ENCODE results near the gene PSMD8.

Gene PSMD8

DNA sequence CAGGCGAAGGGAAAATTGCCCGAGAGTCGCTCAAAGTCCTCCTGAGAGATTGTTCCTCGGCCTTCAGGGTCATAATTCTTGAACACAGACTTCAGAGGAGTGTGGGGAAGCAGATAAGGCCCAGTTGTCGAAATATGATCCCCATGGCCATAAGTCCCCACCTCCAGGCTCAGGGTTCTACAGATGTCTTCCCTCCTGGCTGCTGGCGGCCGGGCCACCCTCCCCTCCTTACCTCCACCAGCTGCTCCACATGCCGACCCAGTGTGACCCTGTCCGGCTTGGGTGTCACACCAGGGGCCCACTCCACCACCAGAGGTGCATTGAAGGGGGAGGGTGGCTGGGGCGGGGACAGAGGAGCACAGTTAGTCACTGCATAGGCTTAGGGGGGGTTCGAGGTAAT, 38.6 kb downstream of the PSMD8 start:
- DNase-seq: no peak

DNA sequence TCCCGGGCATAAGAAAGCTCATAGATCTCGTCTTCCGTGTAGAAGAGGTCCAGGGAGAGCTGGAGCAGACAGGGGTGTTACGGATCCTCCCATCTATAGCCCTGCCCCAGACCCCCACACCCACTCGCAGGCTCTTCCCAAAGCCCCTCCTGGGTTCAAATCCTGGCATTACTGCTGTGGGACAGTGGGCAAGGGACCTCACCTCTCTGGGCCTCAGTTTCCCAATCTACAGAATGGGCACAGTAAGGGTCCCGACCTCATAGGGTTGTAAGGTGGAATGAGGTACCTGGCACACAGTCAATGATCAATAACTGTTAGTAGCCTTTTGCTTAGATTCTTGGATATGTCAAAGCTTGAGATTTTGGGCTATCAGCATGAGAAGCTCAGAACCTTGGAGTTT, 39.0 kb downstream of the PSMD8 start:
- DNase-seq: no peak

DNA sequence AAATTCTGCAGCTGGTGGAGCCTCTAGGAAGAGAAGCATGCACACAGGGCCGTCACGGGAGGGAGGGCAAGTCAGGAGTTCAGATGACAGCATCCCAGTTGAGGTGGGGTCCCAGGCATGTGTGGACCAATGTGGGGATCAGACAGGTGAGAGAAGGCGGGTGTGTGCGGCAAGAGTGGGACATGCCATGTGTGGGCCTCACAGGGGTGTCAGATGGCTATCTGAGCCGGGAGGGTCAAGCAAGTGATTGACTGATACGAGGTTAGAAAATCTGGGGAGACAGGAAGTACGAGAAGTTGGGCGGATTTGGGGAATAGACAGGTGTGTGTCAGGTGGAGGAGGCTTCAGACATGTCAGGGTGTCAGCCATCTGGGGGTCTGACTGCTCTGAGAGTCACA, 42.8 kb downstream of the PSMD8 start:
- no peak for DNase-seq

DNA sequence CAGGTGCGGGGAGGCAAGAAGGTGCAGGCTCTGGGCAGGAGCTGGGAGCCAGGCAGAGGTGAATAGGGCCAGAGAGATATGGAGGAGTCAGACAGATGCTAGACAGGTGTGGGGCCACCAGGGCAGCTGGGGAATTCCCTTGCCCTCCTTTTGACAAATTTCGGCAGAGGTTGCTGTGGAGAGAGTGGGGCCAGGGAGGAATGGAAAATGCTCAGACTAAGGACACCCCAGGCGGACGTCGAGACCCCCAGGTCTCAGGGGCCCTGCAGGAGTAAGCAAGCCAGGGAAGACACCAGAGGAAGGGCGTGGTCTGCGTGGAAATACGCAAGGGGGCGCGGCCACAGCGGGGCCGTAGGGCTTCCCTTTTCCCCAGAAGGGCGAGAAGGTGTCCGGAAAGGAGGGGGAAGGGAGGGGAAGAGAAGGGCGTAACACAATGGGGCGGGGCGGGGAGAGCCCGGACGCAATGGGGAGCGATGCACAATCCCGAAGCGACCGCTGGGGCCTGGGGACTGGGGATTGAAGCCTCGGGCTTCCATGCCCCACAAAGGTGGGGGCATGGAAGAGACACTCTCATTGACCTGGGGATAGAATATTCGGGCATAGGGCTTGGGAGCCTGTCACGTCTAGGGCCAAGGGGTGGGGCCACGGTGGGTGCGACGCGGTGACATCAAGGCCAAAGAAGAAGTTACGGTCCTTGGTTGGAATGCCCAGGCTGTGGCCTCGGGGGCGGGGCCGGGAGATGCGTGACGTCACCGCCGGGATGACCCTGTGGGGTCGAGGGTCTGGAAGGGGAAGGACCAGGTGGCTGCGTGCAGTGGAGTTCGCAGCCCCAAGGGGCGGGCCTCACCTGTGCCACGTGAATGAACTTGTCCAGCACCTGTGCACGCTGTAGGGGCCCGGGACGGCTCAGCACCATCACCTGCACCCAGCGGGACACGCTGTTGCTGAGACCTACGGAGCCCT, 43.5 kb downstream of the PSMD8 start:
- peak; percentile 59 for DNase-seq

DNA sequence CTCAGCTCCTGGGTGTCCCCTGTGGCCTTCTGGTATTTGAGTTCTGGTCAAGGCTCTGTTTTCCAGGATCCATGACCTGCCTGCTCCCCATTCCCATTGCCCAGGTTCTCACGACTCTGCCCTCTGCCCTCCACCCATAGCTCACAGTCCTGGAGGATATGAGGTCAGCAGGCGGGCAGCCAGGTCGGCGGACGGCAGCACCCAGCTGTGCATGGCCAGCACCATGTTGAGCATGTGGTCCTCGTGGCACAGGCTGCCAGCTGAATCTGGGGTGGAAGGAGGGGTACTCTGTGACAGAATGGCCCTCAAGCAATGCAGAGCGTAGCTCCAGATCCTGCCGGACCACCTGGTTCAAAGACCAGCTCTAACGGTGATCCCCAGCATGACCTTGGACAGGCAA, 46.6 kb downstream of the PSMD8 start:
- DNase-seq: no peak

DNA sequence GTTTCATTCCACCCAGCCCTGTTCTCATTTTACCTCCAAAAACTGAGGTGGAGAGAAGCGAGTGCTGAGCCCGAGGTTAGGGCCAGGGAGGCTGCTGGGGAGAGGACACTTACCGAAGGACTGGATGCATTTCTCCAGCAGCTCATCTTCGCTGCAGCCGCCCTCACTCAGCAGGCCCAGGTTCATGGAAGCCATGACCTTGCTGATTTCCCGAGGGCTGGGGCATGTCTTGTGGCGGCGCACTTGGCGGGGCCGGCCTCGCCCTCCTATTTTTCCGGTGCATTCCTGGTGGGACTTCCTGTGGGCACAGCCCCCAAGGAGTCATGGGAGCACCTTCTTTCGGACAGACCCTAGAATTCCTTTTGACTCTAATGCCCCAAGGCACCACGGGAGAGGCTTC, 47.5 kb downstream of the PSMD8 start:
- no peak for DNase-seq

DNA sequence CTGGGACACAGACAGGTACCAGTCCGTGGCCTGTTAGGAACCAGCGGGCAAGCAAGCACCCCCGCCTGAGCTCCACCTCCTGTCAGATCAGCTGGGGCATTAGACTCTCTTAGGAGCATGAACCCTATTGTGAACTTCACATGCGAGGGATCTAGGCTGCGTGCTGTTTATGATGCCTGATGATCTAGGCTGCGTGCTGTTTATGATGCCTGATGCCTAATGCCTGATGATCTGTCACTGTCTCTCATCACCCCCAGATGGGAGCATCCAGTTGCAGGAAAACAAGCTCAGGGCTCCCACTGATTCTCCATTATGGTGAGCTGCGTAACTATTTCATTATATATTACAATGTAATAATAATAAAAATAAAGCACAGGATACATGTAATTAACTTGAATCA, 48.1 kb downstream of the PSMD8 start:
- no peak for DNase-seq

DNA sequence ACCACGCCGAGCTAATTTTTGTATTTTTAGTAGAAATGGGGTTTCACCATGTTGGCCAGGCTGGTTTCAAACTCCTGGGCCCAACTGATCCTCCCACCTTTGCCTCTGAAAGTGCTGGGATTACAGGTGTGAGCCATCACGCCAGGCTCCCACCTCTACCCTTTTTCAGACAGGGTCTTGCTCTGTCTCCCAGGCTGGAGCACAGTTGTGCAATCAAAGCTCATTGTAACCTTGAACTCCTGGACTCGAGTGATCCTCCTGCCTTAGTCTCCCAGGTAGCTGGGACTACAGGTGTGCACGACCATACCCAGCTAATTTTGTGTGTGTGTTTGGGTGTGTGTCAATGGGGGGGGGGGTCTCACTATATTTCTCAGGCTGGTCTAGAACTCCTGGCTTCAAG, 49.9 kb downstream of the PSMD8 start:
- DNase-seq: no peak

DNA sequence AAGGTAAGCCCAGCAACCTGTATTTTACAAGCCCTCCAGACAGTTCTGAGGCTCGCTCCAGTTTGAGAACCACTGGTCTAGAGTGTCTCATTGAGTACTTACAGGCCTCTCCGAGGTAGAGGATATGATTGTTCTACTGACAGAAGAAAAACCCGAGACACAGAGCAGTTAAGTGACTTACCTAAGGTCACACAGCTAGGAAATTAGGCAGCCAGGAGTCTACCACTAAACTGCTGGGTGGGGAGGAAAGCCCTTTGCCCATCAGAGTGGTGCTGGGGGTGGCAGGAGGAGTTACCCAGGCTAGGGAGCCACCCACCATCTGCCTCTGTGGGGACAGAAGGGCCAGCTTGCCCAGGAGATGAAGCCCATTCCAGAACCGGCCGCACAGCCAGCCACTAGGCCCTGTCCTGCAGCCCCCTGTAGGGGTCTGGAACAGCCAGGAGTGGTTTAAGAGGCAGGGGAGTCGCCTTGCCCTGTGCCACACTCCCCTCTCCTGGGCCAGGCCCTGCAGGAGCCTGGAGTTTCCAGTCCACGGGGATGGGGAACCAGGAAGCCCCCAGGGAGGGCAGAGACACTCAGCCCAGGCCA, 50.9 kb downstream of the PSMD8 start:
- no peak for DNase-seq

DNA sequence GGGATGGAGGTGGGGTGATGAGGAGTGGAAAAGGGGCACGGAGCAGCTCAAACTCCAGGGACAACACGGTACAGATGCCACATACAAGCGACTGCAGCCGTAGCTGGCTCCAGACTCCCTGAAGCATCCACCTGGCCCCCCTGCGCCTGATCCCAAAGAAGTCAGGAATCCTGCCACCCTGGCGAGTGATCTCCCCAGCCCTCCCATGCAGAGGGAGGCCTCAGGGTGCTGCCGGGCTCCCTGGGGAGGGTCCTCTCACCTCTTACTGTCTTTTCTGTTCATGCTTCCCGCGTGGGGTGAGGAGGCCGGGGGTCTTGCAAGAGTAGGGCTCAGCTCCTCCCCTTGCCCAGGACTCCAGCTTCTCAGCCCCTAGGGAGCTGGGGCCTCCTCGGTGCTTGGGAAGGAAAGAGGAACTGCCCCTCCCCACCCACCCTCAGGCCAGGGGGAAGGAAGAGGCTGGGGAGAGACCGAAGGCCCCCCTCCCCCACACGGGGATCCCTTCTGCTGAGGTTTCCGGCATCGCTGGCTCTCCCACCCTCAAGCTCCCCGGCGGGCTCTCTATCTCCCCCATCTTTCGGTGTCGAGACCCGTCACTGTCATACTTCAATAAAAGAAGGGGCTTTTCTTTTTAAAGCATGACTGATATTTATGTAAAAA, 51.6 kb downstream of the PSMD8 start, which contains the start of gene RASGRP4:
Gene RASGRP4, minus strand, starts transcription at position 410 of the 657 bp plus-strand sequence. Its CDS starts 128 bp downstream, at position 282.
- peak; percentile 65 for DNase-seq

DNA sequence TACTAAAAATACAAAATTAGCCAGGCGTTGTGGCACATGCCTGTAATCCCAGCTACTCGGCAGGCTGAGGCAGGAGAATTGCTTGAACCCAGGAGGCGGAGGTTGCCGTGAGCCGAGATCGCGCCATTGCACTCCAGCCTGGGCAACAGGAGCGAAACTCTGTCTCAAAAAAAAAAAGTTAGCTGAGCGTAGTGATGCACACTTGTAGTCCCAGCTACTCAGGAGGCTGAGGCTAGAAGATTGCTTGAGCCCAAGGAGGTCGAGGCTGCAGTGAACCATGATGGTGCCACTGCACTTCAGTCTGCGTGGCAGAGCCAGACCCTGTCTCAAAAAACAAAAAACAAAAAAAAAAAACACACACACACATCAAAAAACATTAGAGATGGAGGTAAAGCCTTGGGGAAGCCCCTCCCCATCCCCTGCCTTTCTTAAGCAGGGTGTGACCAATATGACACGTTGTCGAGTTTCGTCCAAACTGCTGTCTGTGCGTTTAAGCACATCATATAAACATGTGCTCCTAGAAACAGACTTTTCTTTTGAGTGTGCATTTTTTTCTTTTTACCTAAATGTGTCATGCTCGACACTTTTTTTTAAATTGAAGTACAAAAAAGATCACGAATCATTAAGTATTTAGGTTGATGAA, 52.8 kb downstream of the PSMD8 start:
- peak; percentile 82 for DNase-seq

DNA sequence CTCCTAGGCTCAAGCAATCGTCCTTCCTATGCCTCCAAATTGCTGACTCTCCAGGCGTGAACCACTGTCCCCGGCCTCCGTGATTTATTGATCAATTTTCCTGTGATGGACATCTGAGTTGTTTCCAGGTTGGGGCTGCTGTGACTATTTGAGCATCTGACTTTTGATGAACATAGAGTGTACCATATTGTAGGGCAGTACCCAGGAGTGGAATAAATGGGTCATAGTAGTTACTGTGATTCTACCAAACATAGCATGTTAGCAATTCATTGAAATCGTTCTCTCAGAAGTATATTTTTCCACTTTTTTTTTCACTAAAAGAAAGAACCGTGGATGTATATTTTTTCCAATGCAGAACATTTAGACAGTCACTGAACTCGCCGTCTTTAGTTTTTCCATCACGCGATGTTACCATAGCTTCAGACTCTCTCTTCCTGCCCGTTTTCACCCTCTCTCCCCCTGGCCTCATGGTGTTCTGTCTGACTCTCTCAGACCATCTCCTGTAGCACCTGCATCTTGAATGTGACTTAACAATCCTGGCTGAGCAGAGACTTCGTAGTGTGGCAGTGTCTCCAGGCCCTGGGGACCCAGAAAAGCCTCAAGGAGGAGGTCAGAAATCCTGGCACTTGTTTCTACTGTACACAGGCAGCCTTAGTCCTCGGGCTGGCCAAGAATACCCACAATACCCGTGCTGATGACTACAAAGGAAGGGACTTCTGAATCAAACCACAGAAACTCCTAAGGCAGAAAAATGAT, 54.9 kb downstream of the PSMD8 start:
- DNase-seq: peak; percentile 66

DNA sequence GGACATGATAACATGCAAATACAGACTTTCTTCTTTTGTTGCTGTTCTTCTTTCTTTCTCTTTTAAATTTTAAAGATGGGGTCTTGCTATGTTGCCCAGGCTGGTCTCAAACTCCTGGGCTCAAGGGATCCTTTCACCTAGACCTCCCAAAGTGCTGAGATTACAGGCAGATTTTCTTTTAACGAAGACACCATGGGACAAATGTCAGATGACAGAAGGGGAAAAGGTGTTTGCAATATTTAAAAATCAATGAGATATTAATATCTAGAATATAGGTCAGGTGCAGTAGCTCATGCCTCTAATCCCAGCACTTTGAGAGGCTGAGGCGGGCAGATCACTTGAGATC, 55.4 kb downstream of the PSMD8 start:
- DNase-seq: no peak

DNA sequence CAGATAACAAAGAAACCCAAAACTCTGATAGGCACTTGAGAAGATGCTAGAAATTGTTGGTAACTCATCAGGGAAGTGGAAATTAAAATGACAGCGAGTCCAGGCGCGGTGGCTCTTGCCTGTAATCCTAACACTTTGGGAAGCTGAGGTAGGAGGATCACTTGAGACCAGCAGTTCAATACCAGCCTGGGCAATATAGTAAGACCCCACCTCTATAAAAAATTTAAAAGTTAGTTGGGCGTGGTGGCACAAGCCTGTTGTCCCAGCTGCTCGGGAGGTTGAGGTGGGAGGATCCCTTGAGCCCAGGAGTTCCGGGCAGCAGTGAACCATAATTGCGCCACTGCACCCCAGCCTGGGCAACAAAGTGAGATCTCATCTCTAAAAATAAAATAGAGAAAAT, 56.6 kb downstream of the PSMD8 start:
- DNase-seq: no peak

DNA sequence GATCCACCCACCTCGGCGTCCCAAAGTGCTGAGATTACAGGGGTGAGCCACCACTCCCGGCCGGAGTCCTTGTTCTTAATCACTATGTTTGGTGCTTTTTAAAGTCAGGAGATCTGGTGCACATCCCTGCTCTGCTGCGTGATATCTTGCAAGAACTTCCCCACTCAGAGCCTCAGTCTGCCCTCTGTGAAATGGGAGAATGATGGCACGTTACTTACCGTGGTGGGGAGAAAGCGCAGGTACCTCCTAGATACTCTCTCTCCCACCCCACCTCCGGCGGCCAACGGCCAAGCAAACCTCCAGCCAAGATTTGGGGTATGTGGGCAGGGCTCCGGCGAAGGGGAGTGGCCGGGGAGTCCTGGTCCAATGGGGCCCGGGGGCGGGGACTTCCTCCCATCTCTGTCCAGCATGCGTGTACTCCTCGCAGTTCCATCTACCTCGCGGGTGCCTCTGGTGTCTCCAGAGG, 58.9 kb downstream of the PSMD8 start, which contains the start of gene RYR1:
Gene RYR1, plus strand, starts transcription at position 424 of the 466 bp plus-strand sequence. CDS start 139 bp downstream, outside the sequence.
- peak; percentile 67 for DNase-seq

Data from stimulated activated CD4-positive, alpha-beta T cell treated with anti-CD3 and anti-CD28 coated beads, Interleukin-1b, Interleukin-23, amount 100 ng/mL, for 48 hours (primary cell).